Measurements from ENCODE around the gene RSPO3. TPM values are rescaled to one million over a fixed set of nuclear protein-coding genes. Genes with fewer than 3 reads are reported as not detected.
"Not testable (repeated sequence)": the region's sequence is repeated elsewhere in the genome, so short reads cannot be mapped to it uniquely, and the experiment has no call there.

RSPO3 gene
- total and polyA plus RNA-seq, 5 experiments from 2014 or later: not detected

- no peaks in the 10 kb centered on the region for H3K9me3 Mint-ChIP-seq
- no peaks in the 10 kb centered on the region for H3K36me3 Mint-ChIP-seq
- no peak for ATAC-seq
- H3K4me1 Mint-ChIP-seq: no peaks in the 10 kb centered on the region
- no peak overlapping the region for H3K4me3 Mint-ChIP-seq
- H3K27ac Mint-ChIP-seq: no peak overlapping the region
- peaks cover 0 to 8% (median 0%) of the 10 kb centered on the region in 5 donors for H3K27me3 Mint-ChIP-seq
- no peak for DNase-seq
- POLR2A ChIA-PET: no interaction called here
Observed at GRCh38 chr6:127092466-127092865, 26.0 kb upstream of the RSPO3 start.

GRCh38 chr6:127094791-127095190 is 23.7 kb upstream of the RSPO3 start:
- Mint-ChIP-seq H3K4me3 (no peak overlapping the region), H3K27me3 (peaks cover 0 to 8% (median 0%) of the 10 kb centered on the region in 5 donors), H3K9me3 (no peaks in the 10 kb centered on the region), H3K27ac (no peak overlapping the region), H3K4me1 (no peaks in the 10 kb centered on the region), H3K36me3 (no peaks in the 10 kb centered on the region)
- no peak for ATAC-seq
- no peak for DNase-seq
- POLR2A ChIA-PET: no interaction called here

- ATAC-seq (no peak), DNase-seq (no peak)
- Mint-ChIP-seq H3K9me3 (no peaks in the 10 kb centered on the region), H3K4me3 (no peak overlapping the region), H3K4me1 (no peaks in the 10 kb centered on the region), H3K36me3 (no peaks in the 10 kb centered on the region), H3K27me3 (peaks cover 0 to 8% (median 0%) of the 10 kb centered on the region in 5 donors), H3K27ac (no peak overlapping the region)
- POLR2A ChIA-PET: no interaction called here
Observed at GRCh38 chr6:127096167-127096566, 22.3 kb upstream of the RSPO3 start.

GRCh38 chr6:127097442-127097841 is 21.0 kb upstream of the RSPO3 start:
- POLR2A ChIA-PET, ATAC-seq, DNase-seq, H3K27me3 Mint-ChIP-seq, H3K4me1 Mint-ChIP-seq, H3K9me3 Mint-ChIP-seq, H3K27ac Mint-ChIP-seq, H3K36me3 Mint-ChIP-seq, H3K4me3 Mint-ChIP-seq: not testable (repeated sequence)

GRCh38 chr6:127100510-127101140 is 17.8 kb upstream of the RSPO3 start:
- no peaks in the 10 kb centered on the region for H3K36me3 Mint-ChIP-seq
- H3K4me3 Mint-ChIP-seq: no peak overlapping the region
- DNase-seq (no peak), ATAC-seq (no peak)
- H3K27me3 Mint-ChIP-seq: peaks cover 0 to 17% (median 5%) of the 10 kb centered on the region in 5 donors
- H3K9me3 Mint-ChIP-seq: no peaks in the 10 kb centered on the region
- H3K4me1 Mint-ChIP-seq: no peaks in the 10 kb centered on the region
- no peak overlapping the region for H3K27ac Mint-ChIP-seq
- POLR2A ChIA-PET: no interaction called here

GRCh38 chr6:127102299-127102698 is 16.2 kb upstream of the RSPO3 start:
- H3K4me3 Mint-ChIP-seq: no peak overlapping the region
- no peaks in the 10 kb centered on the region for H3K9me3 Mint-ChIP-seq
- H3K4me1 Mint-ChIP-seq: no peaks in the 10 kb centered on the region
- no peaks in the 10 kb centered on the region for H3K36me3 Mint-ChIP-seq
- ATAC-seq (no peak), DNase-seq (no peak)
- POLR2A ChIA-PET: no interaction called here
- peaks cover 3 to 19% (median 9%) of the 10 kb centered on the region in 5 donors for H3K27me3 Mint-ChIP-seq
- H3K27ac Mint-ChIP-seq: no peak overlapping the region

- ATAC-seq: no peak
- H3K4me3 Mint-ChIP-seq: no peak overlapping the region
- no peaks in the 10 kb centered on the region for H3K4me1 Mint-ChIP-seq
- H3K27me3 Mint-ChIP-seq: peaks cover 4 to 24% (median 10%) of the 10 kb centered on the region in 5 donors
- H3K9me3 Mint-ChIP-seq: no peaks in the 10 kb centered on the region
- DNase-seq: no peak
- no peak overlapping the region for H3K27ac Mint-ChIP-seq
- POLR2A ChIA-PET: no interaction called here
- H3K36me3 Mint-ChIP-seq: no peaks in the 10 kb centered on the region
Observed at GRCh38 chr6:127102859-127103258, 15.6 kb upstream of the RSPO3 start.

- no peaks in the 10 kb centered on the region for H3K9me3 Mint-ChIP-seq
Observed at GRCh38 chr6:127103482-127103881, 15.0 kb upstream of the RSPO3 start.

GRCh38 chr6:127107916-127108315 is 10.6 kb upstream of the RSPO3 start:
- Mint-ChIP-seq H3K27me3 (peaks cover 10 to 38% (median 19%) of the 10 kb centered on the region in 5 donors), H3K36me3 (no peaks in the 10 kb centered on the region), H3K4me3 (no peak overlapping the region), H3K4me1 (no peaks in the 10 kb centered on the region), H3K27ac (no peak overlapping the region), H3K9me3 (no peaks in the 10 kb centered on the region)
- no peak for DNase-seq
- no peak for ATAC-seq
- POLR2A ChIA-PET: no interaction called here

More at GRCh38 chr6:127103482-127103881, 15.0 kb upstream of the RSPO3 start:
- DNase-seq (no peak), ATAC-seq (no peak)
- Mint-ChIP-seq H3K36me3 (no peaks in the 10 kb centered on the region), H3K27me3 (peaks cover 7 to 30% (median 13%) of the 10 kb centered on the region in 5 donors), H3K4me1 (no peaks in the 10 kb centered on the region), H3K4me3 (no peak overlapping the region), H3K27ac (no peak overlapping the region)
- POLR2A ChIA-PET: no interaction called here

GRCh38 chr6:127110712-127111111 is 7.8 kb upstream of the RSPO3 start:
- Mint-ChIP-seq H3K27ac (no peak overlapping the region), H3K9me3 (no peaks in the 10 kb centered on the region), H3K4me1 (no peaks in the 10 kb centered on the region), H3K36me3 (no peaks in the 10 kb centered on the region), H3K4me3 (no peak overlapping the region), H3K27me3 (peaks cover 10 to 48% (median 19%) of the 10 kb centered on the region in 5 donors)
- ATAC-seq (no peak), DNase-seq (no peak)
- POLR2A ChIA-PET: no interaction called here

- POLR2A ChIA-PET: no interaction called here
- Mint-ChIP-seq H3K36me3 (no peaks in the 10 kb centered on the region), H3K4me3 (no peak overlapping the region), H3K4me1 (no peaks in the 10 kb centered on the region), H3K9me3 (no peaks in the 10 kb centered on the region), H3K27me3 (peaks cover 14 to 55% (median 25%) of the 10 kb centered on the region in 5 donors), H3K27ac (no peak overlapping the region)
- ATAC-seq (no peak), DNase-seq (no peak)
Observed at GRCh38 chr6:127111526-127111925, 6.9 kb upstream of the RSPO3 start.

- no peaks in the 10 kb centered on the region for H3K9me3 Mint-ChIP-seq
- DNase-seq: no peak
- H3K27ac Mint-ChIP-seq: no peak overlapping the region
- H3K36me3 Mint-ChIP-seq: no peaks in the 10 kb centered on the region
- POLR2A ChIA-PET: no interaction called here
- no peak overlapping the region for H3K4me3 Mint-ChIP-seq
- no peak for ATAC-seq
- peaks cover 6 to 17% (median 10%) of the 10 kb centered on the region in 4 donors for H3K4me1 Mint-ChIP-seq
- peaks cover 14 to 63% (median 33%) of the 10 kb centered on the region in 5 donors for H3K27me3 Mint-ChIP-seq
Observed at GRCh38 chr6:127114214-127114760, 4.2 kb upstream of the RSPO3 start.

- H3K4me3 Mint-ChIP-seq: no peak overlapping the region
- H3K9me3 Mint-ChIP-seq: no peaks in the 10 kb centered on the region
- POLR2A ChIA-PET: no interaction called here
- DNase-seq (no peak), ATAC-seq (no peak)
- H3K27me3 Mint-ChIP-seq: peaks cover 18 to 71% (median 40%) of the 10 kb centered on the region in 5 donors
- no peak overlapping the region for H3K27ac Mint-ChIP-seq
- no peaks in the 10 kb centered on the region for H3K36me3 Mint-ChIP-seq
- H3K4me1 Mint-ChIP-seq: peaks cover 8 to 17% (median 16%) of the 10 kb centered on the region in 4 donors
Observed at GRCh38 chr6:127115084-127115655, 3.3 kb upstream of the RSPO3 start.

GRCh38 chr6:127115746-127116145 is 2.7 kb upstream of the RSPO3 start:
- Mint-ChIP-seq H3K4me3 (no peak overlapping the region), H3K36me3 (no peaks in the 10 kb centered on the region), H3K27me3 (peaks cover 18 to 77% (median 41%) of the 10 kb centered on the region in 5 donors), H3K4me1 (peaks cover 8 to 19% (median 17%) of the 10 kb centered on the region in 4 donors), H3K9me3 (no peaks in the 10 kb centered on the region), H3K27ac (no peak overlapping the region)
- POLR2A ChIA-PET: no interaction called here
- no peak for ATAC-seq
- DNase-seq: no peak
